Mucosa of descending colon (tissue), 3 donors: ENCODE measurements around the gene PTPRK. TPM values are rescaled to one million over a fixed set of nuclear protein-coding genes. Genes with fewer than 3 reads are reported as not detected.
A peak's percentile ranks its signal among the peaks of the same experiment; 100 is the strongest.

Source experiments
- ATAC-seq: fragments of 200-7000 bp; cut with Tn5 transposase; one replicate; pipeline ENCODE4 v1.9.1; 2020; ENCODE audit warnings: mild to moderate bottlenecking, moderate library complexity
- DNase-seq, 3 donors: peaks; one replicate each; pipeline ENCODE4 v3.0.0-alpha.2; 2020
- H3K36me3 ChIP-seq: fragments of 200-600 bp; one replicate; pipeline ENCODE4 v1.8.0; 2021; ENCODE audit warnings: low read depth, mild to moderate bottlenecking
- H3K4me1 ChIP-seq: fragments of 200-600 bp; one replicate; pipeline ENCODE4 v1.8.0; 2021; ENCODE audit warnings: low read depth, mild to moderate bottlenecking
- H3K4me3 ChIP-seq: fragments of 200-600 bp; one replicate; pipeline ENCODE4 v1.8.0; 2021; ENCODE audit warnings: mild to moderate bottlenecking
- H3K9me3 ChIP-seq: fragments of 200-600 bp; one replicate; pipeline ENCODE4 v1.8.0; 2021; ENCODE audit warnings: mild to moderate bottlenecking
- intact Hi-C, 2 donors: fragments of 100-400 bp; cut with DNase I in 1 of 2; cut with micrococcal nuclease in 1 of 2; formaldehyde crosslinking; loops; one replicate each; pipeline versions ENCODE4 v1.11.0 to v1.11.1; 2022; cut with DNase I, micrococcal nuclease
- total RNA-seq, 3 donors: library from RNA; stranded (reverse); fragmentation: NEBNext Ultra II Directional in 2 of 3; extraction: Animal tissue kit (Norgen Biotek cat#: 25700) in 2 of 3; gene quantifications; one replicate each; pipeline versions ENCODE4 v1.2.1 to v1.2.4, GENCODE V29; 2021 to 2023
- TF ChIP-seq, protein P1 (sequence below): fragments of 200-600 bp; IDR thresholded peaks from one replicate; pipeline ENCODE4 v1.8.0; 2022; ENCODE audit warnings: antibody characterized with exemption, mild to moderate bottlenecking
- donor health status: DM: no; HTN: no; CAD: no; lungs with moderate emphysema.
- donor health status: DM: no; HTN: no; CAD: no.
- donor health status: DM: no; HTN: yes; CAD: no.

PTPRK gene
- total RNA-seq, 3 donors from 2014 or later = 75.9 to 159 (median 86.7) TPM

- no peak for ATAC-seq
- intact Hi-C loops = no loop called here
- H3K36me3 ChIP-seq = no peaks in the 10 kb centered on the region
- TF ChIP-seq, protein P1, sequence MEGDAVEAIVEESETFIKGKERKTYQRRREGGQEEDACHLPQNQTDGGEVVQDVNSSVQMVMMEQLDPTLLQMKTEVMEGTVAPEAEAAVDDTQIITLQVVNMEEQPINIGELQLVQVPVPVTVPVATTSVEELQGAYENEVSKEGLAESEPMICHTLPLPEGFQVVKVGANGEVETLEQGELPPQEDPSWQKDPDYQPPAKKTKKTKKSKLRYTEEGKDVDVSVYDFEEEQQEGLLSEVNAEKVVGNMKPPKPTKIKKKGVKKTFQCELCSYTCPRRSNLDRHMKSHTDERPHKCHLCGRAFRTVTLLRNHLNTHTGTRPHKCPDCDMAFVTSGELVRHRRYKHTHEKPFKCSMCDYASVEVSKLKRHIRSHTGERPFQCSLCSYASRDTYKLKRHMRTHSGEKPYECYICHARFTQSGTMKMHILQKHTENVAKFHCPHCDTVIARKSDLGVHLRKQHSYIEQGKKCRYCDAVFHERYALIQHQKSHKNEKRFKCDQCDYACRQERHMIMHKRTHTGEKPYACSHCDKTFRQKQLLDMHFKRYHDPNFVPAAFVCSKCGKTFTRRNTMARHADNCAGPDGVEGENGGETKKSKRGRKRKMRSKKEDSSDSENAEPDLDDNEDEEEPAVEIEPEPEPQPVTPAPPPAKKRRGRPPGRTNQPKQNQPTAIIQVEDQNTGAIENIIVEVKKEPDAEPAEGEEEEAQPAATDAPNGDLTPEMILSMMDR = no peak
- DNase-seq = no peak
- H3K9me3 ChIP-seq = no peaks in the 10 kb centered on the region
- no peaks in the 10 kb centered on the region for H3K4me1 ChIP-seq
- no peak overlapping the region for H3K4me3 ChIP-seq
These were observed 390.7 kb downstream of the PTPRK start for GRCh38 chr6:128129679-128130078.

DNA sequence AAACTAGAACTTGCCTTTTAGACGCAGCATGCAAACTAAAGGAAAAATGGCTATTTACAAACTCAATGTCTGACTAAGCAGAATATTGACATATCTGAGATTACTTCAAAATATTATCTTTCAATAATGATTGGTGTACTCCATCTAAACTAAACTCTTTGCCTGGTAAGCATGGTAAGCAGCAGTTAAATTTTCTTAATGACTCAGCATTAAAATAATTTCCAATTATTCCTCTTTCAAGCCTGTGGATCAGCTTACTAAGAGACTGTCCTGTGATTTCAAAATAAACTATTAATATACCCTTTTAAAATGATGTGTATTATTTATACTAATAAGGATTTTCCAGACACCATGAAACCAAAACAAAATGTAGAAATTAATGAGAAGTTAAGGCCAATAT lies 392.7 kb downstream of the PTPRK start:
- Histone ChIP-seq H3K36me3 (no peaks in the 10 kb centered on the region), H3K4me3 (no peak overlapping the region), H3K9me3 (no peaks in the 10 kb centered on the region), H3K4me1 (no peaks in the 10 kb centered on the region)
- no peak for DNase-seq
- TF ChIP-seq, protein P1 = no peak
- intact Hi-C loops = no loop called here
- no peak for ATAC-seq

DNA sequence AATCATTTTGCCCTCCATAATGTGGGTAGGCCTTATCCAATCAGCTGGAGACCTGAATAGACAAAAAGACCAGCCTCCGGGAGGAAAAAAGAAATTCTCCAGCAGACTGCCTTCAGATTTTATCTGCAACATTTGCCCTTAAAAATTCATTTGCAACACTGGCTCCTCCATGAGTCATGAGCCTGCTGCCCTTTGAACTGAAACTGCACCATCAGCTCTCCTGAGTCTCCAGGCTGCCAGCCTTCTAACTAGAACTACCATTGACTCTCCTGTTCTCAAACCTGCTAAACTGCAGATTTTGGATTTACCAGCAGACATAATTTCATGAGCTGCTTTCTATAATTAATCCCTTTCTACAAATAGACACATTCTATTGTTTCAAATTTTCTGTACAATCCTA lies 395.7 kb downstream of the PTPRK start:
- H3K9me3 ChIP-seq = no peaks in the 10 kb centered on the region
- intact Hi-C loops = no loop called here
- ATAC-seq = peak; percentile 77
- DNase-seq = no peak
- TF ChIP-seq, protein P1 = no peak
- no peaks in the 10 kb centered on the region for H3K4me1 ChIP-seq
- no peak overlapping the region for H3K4me3 ChIP-seq
- H3K36me3 ChIP-seq = no peaks in the 10 kb centered on the region

DNA sequence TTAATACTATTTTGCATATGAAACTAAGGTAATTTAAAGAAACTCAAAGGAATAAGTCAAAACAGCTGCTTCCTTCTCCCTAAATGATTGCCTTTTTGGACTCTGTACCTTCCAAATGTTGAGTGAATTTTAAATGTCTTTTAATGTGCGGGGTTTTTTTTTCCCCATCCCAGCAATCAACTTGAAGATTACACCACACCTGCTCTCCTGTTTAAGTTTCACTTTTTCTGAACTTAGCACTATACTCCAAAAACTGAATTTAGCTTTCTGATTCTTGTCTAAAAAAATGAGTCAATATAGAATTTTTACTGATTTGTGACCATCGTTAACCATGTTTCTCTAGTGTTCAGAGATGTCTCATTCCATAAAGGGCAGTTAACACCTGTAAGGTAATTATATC lies 398.8 kb downstream of the PTPRK start:
- DNase-seq = no peak
- Histone ChIP-seq H3K4me3 (no peak overlapping the region), H3K36me3 (no peaks in the 10 kb centered on the region), H3K9me3 (no peaks in the 10 kb centered on the region), H3K4me1 (no peaks in the 10 kb centered on the region)
- no peak for ATAC-seq
- intact Hi-C loops = no loop called here
- TF ChIP-seq, protein P1 = no peak

GRCh38 chr6:128121190-128121589 lies 399.2 kb downstream of the PTPRK start:
- intact Hi-C loops = no loop called here
- ATAC-seq (no peak), DNase-seq (no peak)
- Histone ChIP-seq H3K36me3 (no peaks in the 10 kb centered on the region), H3K4me1 (no peaks in the 10 kb centered on the region), H3K4me3 (no peak overlapping the region), H3K9me3 (no peaks in the 10 kb centered on the region)
- TF ChIP-seq, protein P1 = no peak

DNA sequence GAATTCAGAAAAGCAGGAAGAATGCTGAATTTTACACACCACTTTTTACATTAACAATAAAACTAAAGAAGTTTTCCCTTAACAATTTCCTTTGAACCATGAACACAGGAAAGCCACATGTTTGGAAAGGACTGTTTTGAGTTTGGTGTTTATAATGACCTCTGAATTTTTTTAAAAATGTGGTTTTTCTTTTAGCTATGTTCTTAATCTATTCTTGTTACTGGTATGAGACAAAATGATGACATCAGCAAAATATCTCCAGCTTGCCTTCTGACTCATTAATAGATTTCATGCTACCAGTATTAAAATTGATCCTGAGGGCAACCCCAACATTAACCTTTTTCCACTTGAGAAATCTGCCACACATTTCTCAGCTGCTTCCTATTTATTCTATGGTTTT lies 402.0 kb downstream of the PTPRK start:
- no peak for DNase-seq
- Histone ChIP-seq H3K9me3 (no peaks in the 10 kb centered on the region), H3K4me3 (no peak overlapping the region), H3K4me1 (no peaks in the 10 kb centered on the region), H3K36me3 (no peaks in the 10 kb centered on the region)
- no peak for ATAC-seq
- TF ChIP-seq, protein P1 = no peak
- intact Hi-C loops = no loop called here
